ENCODE results near the gene KCNH4. TPM values are rescaled to one million over a fixed set of nuclear protein-coding genes. Genes with fewer than 3 reads are reported as not detected.

The KCNH4 gene
- total RNA-seq, 1 donor: 0.09 TPM

- TF ChIP-seq, protein P1, sequence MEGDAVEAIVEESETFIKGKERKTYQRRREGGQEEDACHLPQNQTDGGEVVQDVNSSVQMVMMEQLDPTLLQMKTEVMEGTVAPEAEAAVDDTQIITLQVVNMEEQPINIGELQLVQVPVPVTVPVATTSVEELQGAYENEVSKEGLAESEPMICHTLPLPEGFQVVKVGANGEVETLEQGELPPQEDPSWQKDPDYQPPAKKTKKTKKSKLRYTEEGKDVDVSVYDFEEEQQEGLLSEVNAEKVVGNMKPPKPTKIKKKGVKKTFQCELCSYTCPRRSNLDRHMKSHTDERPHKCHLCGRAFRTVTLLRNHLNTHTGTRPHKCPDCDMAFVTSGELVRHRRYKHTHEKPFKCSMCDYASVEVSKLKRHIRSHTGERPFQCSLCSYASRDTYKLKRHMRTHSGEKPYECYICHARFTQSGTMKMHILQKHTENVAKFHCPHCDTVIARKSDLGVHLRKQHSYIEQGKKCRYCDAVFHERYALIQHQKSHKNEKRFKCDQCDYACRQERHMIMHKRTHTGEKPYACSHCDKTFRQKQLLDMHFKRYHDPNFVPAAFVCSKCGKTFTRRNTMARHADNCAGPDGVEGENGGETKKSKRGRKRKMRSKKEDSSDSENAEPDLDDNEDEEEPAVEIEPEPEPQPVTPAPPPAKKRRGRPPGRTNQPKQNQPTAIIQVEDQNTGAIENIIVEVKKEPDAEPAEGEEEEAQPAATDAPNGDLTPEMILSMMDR (IDR thresholded peaks at IDR 0.05; ENCODE audit: insufficient read depth, low read length): no peak
- DNase-seq (ENCODE audit: low read depth): no peak
- peak overlapping the region; percentile 81 for H3K4me3 ChIP-seq (ENCODE audit: low read depth, low read length)
Observed at GRCh38 chr17:42193216-42193968, 12.4 kb upstream of the KCNH4 start.

GRCh38 chr17:42192189-42193126 is 11.5 kb upstream of the KCNH4 start:
- H3K4me3 ChIP-seq (ENCODE audit: low read depth, low read length): no peak overlapping the region
- DNase-seq (ENCODE audit: low read depth): no peak
- TF ChIP-seq, protein P1 (IDR thresholded peaks at IDR 0.05; ENCODE audit: insufficient read depth, low read length): no peak

DNA sequence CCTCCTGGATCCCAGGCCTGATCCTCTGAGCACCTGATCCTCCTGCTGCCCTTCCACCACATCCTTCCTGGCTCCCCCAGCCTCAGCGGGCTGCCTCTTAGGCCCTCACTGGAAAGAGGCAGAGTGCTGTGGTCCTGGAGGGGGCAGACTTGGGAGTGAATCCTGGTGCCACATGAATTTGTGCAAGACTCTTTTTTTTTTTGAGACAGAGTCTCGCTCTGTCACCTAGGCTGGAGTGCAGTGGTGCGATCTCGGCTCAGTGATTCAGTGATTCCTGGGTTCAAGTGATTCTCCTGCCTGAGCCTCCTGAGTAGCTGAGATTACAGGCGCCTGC is 10.3 kb upstream of the KCNH4 start:
- no peak overlapping the region for H3K4me3 ChIP-seq (ENCODE audit: low read depth, low read length)
- DNase-seq (ENCODE audit: low read depth): no peak
- TF ChIP-seq, protein P1 (IDR thresholded peaks at IDR 0.05; ENCODE audit: insufficient read depth, low read length): no peak

DNA sequence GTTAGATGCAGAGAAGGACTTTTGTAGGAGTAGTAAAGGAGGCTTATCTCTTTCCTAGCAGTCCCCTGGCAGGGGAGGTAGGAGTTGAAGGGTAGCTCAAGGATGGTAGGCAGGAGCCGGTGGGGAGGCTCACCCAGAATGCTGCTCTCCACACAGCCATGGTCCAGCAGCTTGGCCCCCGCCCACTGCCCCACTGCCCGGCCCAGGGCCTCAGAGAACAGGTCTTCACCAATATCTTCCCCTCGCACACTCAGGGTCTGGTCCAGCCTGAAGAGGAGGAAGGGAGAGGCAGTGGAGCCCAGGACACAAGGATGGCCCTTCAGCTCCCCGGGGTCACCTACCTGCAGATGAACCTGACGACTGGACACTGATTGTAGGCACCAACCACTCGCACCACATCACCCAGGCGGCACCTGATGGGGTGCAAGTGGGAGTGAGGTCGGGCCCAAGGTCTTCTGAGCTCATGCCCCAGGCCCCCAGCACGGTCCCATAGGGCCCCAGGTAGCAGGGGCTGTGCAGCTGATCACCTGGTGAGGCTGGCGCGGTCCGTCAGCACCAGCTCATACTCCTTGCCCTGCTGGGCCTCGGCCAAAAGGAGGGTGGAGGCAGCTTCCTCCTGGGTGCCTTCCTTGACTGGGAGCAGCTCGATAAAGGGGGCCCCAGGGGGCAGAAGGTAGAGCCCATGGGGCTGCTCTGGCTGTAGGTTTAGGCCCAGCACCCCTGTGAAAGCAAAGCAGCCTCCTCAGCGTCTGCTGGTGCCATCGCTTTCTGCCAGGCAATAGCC is 9.7 kb upstream of the KCNH4 start:
- H3K4me3 ChIP-seq (ENCODE audit: low read depth, low read length): no peak overlapping the region
- no peak for DNase-seq (ENCODE audit: low read depth)
- TF ChIP-seq, protein P1 (IDR thresholded peaks at IDR 0.05; ENCODE audit: insufficient read depth, low read length): no peak

DNA sequence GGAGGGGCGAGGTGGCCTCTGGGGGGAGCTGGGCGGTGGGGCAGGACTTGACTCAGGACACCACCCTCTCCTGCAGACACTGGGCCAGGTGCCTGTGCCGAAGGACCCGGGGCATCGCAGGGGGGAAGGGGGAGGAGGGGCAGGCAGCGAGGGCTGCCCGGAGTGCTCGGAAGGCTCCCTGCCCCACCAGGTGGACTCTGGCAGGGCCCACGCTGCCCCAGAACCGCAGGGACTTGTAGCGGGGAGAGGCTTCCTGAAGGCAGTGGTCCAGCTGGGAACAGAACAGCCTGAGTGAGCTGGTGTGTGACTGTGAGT is 8.7 kb upstream of the KCNH4 start:
- TF ChIP-seq, protein P1 (IDR thresholded peaks at IDR 0.05; ENCODE audit: insufficient read depth, low read length): no peak
- H3K4me3 ChIP-seq (ENCODE audit: low read depth, low read length): no peak overlapping the region
- DNase-seq (ENCODE audit: low read depth): no peak

DNA sequence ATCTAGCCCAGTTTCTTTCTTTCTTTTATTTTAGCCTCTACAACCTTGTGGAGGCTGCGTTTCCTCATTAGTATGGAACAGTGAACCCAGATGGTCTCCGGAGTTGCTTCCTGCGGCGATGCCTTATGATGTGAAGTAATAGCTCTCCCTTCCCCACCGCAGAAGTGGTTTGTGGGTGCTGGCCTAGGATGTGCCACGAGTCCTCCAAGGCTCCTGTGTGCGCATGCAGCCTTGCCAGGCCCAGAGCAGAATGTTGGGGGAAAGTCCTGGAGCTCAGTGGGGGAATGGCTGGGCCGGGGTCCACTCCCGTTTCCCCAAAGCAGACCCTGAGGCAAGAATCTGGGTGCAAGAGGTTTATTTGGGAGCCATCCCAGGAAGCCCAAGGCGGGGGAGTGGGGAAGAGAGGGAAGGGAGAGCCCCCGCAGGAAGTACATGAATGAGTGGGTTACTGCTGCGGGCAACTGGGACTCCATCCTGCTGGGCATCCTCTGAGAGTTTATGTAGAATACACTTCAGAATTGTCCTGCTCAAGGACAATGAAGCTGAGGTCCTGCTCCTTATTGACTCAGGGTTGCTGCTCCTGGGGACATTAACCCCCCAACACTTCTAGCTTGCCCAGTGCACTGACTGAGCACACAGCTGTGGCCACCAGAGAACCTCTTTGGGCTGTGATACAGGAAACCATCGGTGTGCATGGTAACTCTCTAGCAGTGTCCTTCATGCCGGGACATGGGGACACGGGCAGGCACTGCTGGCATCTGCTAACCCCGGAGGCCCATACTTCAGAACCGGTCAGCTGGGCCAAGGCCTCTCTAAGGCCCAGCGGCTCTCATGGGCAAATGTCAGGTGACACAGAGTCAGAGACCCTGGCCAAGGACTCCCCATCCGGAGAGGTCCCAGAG is 8.1 kb upstream of the KCNH4 start:
- H3K4me3 ChIP-seq (ENCODE audit: low read depth, low read length): no peak overlapping the region
- TF ChIP-seq, protein P1 (IDR thresholded peaks at IDR 0.05; ENCODE audit: insufficient read depth, low read length): no peak
- DNase-seq (ENCODE audit: low read depth): no peak

All from fibroblast of the aortic adventitia (primary cell).